Retina (tissue), 1 donor: ENCODE data around the gene SKAP1.

Experiments used
- DNase-seq: peaks from one replicate; pipeline ENCODE4 v3.0.0-alpha.2; 2016

SKAP1 gene

GRCh38 chr17:48101012-48101720, 328.8 kb downstream of the SKAP1 start, which contains the start of gene CBX1:
Gene CBX1, minus strand, starts transcription at chr17:48101478. Its CDS starts 24,474 bp downstream, at chr17:48077004.
- DNase-seq, result peak; percentile 96

GRCh38 chr17:48100591-48101011, 329.4 kb downstream of the SKAP1 start:
- no peak for DNase-seq

- no peak for DNase-seq
Measured at GRCh38 chr17:48100160-48100559, 329.9 kb downstream of the SKAP1 start.

GRCh38 chr17:48095611-48096010, 334.4 kb downstream of the SKAP1 start:
- no peak for DNase-seq

- no peak for DNase-seq
Measured at GRCh38 chr17:48093341-48094045, 336.5 kb downstream of the SKAP1 start.

GRCh38 chr17:48084932-48085331, 345.1 kb downstream of the SKAP1 start:
- DNase-seq, result no peak
